ENCODE data around the gene UBE2L3. TPM values are rescaled to one million over a fixed set of nuclear protein-coding genes. Genes with fewer than 3 reads are reported as not detected.
A peak's percentile ranks its signal among the peaks of the same experiment; 100 is the strongest.
"Not testable (repeated sequence)": the region's sequence is repeated elsewhere in the genome, so short reads cannot be mapped to it uniquely, and the experiment has no call there.

Gene UBE2L3
- total RNA-seq, 1 donor from 2014 or later, result 39.8 TPM

DNA sequence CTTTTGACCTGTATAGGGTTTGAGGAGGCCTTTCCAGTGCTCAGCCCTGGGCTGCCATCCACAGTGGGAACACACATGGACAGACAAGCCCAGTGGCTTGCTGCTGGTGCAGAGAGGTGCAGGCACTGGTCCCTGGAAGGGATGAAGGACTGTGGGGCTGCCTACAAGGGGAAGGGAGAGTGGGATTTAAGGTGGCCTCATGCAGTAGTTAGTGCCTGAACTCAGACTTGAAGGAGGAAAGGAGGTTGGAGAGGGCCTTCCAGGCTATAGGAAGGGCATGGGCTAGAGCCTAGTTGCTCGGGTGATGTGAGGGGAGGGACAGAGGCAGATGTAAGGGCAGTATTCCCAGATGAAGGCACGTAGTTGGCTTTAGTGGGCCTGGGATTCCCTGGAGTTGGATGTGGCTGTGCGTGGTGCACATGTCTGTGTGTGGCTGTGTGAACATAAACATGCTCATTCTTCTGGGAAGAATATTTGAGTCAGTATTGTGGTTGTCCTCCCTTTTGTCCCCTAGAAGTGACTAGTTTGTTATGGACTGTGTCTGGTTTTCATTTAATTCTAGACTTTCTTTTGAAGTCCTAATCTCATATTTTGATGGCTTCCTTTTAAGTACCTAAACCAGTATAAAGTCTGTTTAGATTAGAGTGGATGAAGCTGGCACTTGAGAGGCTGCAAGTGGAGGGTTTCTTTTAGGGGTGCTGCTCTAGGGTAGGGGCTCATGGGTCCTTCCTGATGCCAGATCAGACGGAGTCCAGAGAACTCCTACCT, 43.9 kb downstream of the UBE2L3 start:
- no peaks in the 10 kb centered on the region for H3K27me3 Mint-ChIP-seq
- H3K4me3 Mint-ChIP-seq, result no peak overlapping the region
- H3K27ac Mint-ChIP-seq, result peak overlapping the region; percentile 43
- H3K9me3 Mint-ChIP-seq, result no peaks in the 10 kb centered on the region
- POLR2A ChIA-PET, result no interaction called here
- DNase-seq (no peak), ATAC-seq (ENCODE audit: low read depth) (no peak)
- CTCF ChIA-PET, result no interaction called here
- peaks cover 40% of the 10 kb centered on the region for H3K4me1 Mint-ChIP-seq
- intact Hi-C loops (cut with micrococcal nuclease), result no loop called here
- TF ChIP-seq, protein P1, sequence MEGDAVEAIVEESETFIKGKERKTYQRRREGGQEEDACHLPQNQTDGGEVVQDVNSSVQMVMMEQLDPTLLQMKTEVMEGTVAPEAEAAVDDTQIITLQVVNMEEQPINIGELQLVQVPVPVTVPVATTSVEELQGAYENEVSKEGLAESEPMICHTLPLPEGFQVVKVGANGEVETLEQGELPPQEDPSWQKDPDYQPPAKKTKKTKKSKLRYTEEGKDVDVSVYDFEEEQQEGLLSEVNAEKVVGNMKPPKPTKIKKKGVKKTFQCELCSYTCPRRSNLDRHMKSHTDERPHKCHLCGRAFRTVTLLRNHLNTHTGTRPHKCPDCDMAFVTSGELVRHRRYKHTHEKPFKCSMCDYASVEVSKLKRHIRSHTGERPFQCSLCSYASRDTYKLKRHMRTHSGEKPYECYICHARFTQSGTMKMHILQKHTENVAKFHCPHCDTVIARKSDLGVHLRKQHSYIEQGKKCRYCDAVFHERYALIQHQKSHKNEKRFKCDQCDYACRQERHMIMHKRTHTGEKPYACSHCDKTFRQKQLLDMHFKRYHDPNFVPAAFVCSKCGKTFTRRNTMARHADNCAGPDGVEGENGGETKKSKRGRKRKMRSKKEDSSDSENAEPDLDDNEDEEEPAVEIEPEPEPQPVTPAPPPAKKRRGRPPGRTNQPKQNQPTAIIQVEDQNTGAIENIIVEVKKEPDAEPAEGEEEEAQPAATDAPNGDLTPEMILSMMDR (IDR thresholded peaks at IDR 0.05), result no peak
- peaks cover 60% of the 10 kb centered on the region for H3K36me3 Mint-ChIP-seq (ENCODE audit: low read depth)

DNA sequence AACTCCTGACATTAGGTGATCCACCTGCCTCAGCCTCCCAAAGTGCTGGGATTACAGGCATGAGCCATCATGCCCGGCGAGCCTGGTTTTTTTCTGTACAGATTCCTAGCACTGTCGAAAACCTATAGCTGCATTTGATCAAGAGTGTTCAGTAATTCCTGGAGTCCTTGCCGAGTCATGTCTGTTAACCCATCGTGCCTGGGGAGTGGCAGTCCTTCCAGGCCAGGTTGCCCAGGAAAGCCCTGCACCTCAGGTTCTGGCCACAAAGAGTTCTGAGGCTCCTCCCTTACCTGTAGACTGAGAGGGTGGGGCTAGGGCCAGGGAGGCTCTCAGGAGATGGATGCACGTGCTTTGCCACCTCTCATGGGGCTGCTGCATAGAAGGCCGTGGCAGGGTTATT, 45.3 kb downstream of the UBE2L3 start:
- Mint-ChIP-seq H3K27me3 (no peaks in the 10 kb centered on the region), H3K9me3 (no peaks in the 10 kb centered on the region), H3K4me1 (peaks cover 42% of the 10 kb centered on the region), H3K27ac (peak overlapping the region; percentile 35), H3K4me3 (no peak overlapping the region), H3K36me3 (ENCODE audit: low read depth) (peaks cover 57% of the 10 kb centered on the region)
- POLR2A ChIA-PET, result no interaction called here
- CTCF ChIA-PET, result no interaction called here
- intact Hi-C loops (cut with micrococcal nuclease), result no loop called here
- no peak for DNase-seq
- no peak for ATAC-seq (ENCODE audit: low read depth)
- TF ChIP-seq, protein P1 (IDR thresholded peaks at IDR 0.05), result no peak

DNA sequence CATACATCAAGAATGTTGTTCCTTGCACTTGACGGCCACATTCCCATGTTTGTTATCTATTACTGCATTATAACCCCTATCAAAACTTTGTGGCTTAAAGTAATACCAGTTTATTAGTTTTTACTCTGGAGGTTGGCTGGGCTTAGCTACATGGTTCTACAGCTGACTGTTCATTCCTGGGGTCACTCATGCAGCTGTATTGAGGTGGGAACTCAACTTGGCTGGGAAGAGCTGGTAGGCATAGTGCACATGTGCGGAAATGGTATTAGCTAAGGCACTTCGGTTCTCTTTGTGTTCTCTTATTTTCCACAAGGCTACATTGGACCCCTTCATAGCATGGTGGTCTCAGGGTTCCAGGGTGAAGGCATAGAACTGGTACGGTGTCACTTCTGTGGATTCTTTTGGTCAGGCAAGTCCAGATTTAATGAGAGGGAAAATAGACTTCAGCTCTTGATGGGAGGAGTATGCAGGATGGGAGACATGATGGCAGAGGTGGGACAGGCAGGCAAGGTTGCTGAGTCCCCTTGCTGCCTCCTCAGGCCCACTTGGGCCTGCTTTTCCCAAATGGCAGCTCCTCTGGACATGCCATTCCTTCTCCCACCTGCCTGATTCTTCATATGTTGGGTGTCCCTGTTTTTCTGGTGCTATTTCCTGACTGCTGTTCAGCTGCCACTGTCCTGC, 46.2 kb downstream of the UBE2L3 start:
- ATAC-seq (ENCODE audit: low read depth) (no peak), DNase-seq (no peak)
- Mint-ChIP-seq H3K4me1 (peaks cover 43% of the 10 kb centered on the region), H3K36me3 (ENCODE audit: low read depth) (peaks cover 56% of the 10 kb centered on the region), H3K9me3 (no peaks in the 10 kb centered on the region), H3K27ac (peak overlapping the region; percentile 60), H3K4me3 (no peak overlapping the region), H3K27me3 (no peaks in the 10 kb centered on the region)
- ChIA-PET CTCF (no interaction called here), POLR2A (no interaction called here)
- intact Hi-C loops (cut with micrococcal nuclease), result no loop called here
- TF ChIP-seq, protein P1 (IDR thresholded peaks at IDR 0.05), result no peak

DNA sequence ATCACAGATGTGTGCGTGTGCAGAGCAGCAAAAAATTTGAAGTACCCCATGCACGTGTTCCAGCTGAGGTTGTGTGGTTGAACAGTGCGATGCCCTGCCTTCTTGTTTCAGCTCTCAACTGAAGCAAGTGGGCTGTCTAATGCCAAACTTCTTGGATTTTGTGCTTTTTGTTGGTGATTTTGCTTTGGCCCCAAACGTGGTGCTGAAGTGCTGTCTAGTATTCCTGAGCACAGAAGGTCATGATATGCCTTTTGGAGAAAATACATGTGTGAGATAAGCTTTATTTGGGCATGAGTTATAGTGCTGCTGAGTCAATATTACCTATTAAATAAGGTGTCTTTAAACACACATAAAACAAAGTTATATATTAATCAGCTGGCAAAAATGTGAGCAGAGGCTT, 48.2 kb downstream of the UBE2L3 start:
- CTCF ChIA-PET, result interaction anchor here (1.1 kb wide), 1 partner anchor 13 kb away, joined by 7 read pairs; no protein-coding TSS in a partner anchor
- Mint-ChIP-seq H3K27me3 (no peaks in the 10 kb centered on the region), H3K36me3 (ENCODE audit: low read depth) (peaks cover 56% of the 10 kb centered on the region), H3K9me3 (no peaks in the 10 kb centered on the region), H3K4me3 (no peak overlapping the region), H3K27ac (no peak overlapping the region), H3K4me1 (peaks cover 43% of the 10 kb centered on the region)
- DNase-seq, result no peak
- TF ChIP-seq, protein P1 (IDR thresholded peaks at IDR 0.05), result no peak
- POLR2A ChIA-PET, result interaction anchor here (1.8 kb wide), 1 partner anchor 13 kb away, joined by 13 read pairs; no protein-coding TSS in a partner anchor
- ATAC-seq (ENCODE audit: low read depth), result no peak
- intact Hi-C loops (cut with micrococcal nuclease), result no loop called here

DNA sequence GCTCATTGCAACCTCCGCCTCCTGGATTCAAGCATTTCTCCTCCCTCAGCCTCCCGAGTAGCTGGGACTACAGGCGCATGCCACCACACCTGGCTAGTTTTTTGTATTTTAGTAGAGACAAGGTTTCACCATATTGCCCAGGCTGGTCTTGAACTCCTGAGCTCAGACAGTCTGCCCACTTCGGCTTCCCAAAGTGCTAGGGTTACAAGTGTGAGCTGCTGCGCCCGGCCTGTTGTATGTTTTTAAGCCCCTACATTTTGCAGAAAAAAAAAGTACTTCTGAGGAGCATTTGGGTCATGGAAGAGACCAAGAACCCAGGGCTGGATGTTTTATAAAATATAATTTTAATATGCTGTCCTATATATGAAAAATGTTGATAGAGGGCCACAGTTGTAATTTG, 49.8 kb downstream of the UBE2L3 start:
- ATAC-seq (ENCODE audit: low read depth); intact Hi-C loops (cut with micrococcal nuclease); DNase-seq; H3K27me3 Mint-ChIP-seq; H3K9me3 Mint-ChIP-seq; H3K4me3 Mint-ChIP-seq: not testable (repeated sequence)
- POLR2A ChIA-PET, result interaction anchor here (1.2 to 1.8 kb wide), 4 partner anchors 9 to 30 kb away, joined by 5 to 13 read pairs (median 6); partner anchors contain the start of gene SDF2L1
- CTCF ChIA-PET, result interaction anchor here (1.6 kb wide), 1 partner anchor 12 kb away, joined by 11 read pairs; the partner anchor contains the start of gene YDJC
- Mint-ChIP-seq H3K27ac (peak overlapping the region; percentile 41), H3K36me3 (ENCODE audit: low read depth) (peaks cover 55% of the 10 kb centered on the region), H3K4me1 (peaks cover 41% of the 10 kb centered on the region)

Data from activated B cell treated with CpG ODN at 0.5 μM for 24 hours (primary cell).